GM18867 (cell line): ENCODE measurements around the gene RPP21.
"Not testable (repeated sequence)": the region's sequence is repeated elsewhere in the genome, so short reads cannot be mapped to it uniquely, and the experiment has no call there.

ENCODE experiments used
- ATAC-seq: cut with Tn5 transposase; IDR thresholded peaks from one replicate; pipeline ENCODE4 v1.9.1; 2021; ENCODE audit warnings: mild to moderate bottlenecking, moderate library complexity; ENCODE audit not compliant: unreplicated experiment

The RPP21 gene

DNA sequence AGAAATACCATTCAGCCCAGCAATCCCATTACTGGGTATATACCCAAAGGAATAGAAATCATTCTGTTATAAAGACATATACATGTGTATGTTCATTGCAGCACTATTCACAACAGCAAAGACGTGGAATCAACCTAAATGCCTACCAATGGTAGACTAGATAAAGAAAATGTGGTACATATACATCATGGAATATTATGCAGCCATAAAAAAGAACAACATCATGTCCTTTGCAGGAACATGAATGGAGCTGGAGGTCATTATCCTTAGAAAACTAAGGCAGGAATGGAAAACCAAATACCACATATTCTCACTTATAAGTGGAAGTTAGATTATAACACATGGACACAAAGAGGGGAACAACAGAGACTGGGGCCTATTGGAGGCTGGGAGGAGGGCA lies 24.3 kb downstream of the RPP21 start:
- ATAC-seq = not testable (repeated sequence)

DNA sequence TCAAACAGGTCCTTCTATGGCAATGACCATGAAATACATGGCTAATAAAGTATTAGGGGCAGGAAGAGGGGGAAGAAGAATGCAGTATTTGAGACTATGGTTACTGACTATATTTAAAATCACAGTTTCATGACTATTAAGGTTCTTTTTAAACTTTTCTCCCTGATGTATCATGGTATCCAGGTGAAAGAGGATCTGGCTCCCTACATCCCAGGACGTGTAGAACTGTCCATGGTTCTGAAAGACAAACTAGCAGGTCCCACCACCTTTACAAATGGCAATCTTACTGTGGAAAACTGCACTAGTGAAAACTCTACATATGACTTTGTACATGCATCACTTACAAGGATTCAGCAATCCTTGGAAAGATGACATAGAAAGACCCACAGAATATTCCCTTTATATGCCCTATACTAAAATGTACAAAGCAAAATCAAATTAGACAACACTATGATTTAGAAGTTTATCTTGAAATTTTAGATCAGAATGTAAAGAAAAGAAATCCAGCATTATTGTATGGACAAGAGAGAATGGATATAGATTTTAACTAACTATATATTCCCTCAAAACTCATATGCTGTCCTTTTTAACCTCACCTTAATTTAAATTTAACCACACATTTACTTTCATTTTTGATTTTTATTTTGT lies 33.5 kb downstream of the RPP21 start:
- no peak for ATAC-seq

DNA sequence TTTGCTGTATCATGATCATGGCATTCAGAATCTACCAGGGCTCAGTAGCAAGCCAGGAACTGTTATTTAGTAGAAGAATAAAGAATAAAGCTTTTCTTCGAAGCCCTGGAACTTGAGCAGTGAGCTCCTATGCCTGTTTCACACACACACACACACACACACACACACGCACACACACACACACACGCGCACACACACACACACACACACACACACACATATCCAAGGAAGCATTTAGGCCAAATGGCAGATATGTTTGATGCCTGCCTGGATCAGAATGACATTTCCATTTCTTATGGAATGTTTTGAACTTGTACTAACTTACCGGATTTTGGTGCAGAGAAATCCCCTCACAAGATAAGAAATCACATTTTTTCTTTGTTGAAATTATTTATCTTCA lies 35.5 kb downstream of the RPP21 start:
- no peak for ATAC-seq

DNA sequence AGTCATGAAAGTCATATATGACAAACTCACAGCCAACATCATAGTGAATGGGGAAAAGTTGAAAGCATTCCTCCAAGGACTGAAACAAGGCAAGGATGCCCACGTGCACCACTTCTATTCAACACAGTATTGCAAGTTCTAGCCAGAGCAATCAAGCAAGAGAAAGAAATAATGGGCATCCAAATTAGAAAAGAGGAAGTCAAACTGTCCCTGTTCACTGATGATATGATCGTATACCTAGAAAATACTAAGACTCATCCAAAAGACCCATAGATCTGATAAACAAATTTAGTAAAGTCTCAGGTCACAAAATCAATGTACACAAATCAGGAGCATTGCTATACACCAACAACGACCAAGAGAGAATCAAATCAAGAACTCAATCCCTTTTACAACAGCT lies 41.2 kb downstream of the RPP21 start:
- no peak for ATAC-seq

DNA sequence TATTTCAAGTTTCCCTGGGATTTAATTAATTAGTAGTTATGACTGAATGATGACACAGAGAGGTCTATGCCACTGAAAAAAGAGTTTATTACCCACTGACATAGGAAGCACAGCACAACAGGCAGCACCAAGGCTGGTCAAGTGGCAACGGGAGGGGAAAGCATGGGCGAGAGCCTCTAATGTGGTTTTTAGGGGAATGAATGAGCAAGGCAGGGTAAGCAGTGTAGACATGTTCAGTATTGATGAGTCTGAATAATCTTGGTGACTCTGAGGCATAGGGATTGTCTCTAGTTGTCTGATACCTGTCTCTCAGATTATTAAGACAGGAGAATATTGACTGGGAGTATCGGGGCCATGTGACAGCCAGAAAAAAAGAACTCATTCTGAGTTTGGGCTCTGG lies 46.3 kb downstream of the RPP21 start:
- ATAC-seq = no peak

DNA sequence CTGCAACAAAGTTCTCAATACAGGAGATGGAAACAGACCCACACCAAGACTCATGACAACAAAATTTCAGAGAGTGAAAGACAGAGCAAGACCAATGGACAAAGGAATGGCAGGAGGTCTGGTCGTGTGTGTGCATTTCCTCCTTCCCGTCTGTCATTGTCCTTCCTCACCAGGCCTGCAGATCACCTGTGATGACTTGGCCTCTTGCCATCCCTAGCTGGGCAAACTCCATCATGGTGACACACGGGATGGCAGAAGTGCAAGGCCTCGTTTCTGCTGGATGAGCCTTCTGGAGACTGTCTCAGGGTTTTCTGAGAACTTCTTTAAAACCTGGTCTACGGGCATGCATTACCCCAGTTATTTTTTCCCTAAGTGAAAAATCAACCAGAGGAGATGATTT lies 49.2 kb downstream of the RPP21 start:
- no peak for ATAC-seq
